HG03095 (cell line): ENCODE data around the gene FOCAD.
"Not testable (repeated sequence)": the region's sequence is repeated elsewhere in the genome, so short reads cannot be mapped to it uniquely, and the experiment has no call there.

Experiments used
- ATAC-seq: cut with Tn5 transposase; IDR thresholded peaks from one replicate; pipeline ENCODE4 v1.9.1; 2021; ENCODE audit warnings: moderate library complexity; ENCODE audit not compliant: unreplicated experiment

The FOCAD gene

GRCh38 chr9:20684035-20684874 lies at the start of gene FOCAD:
TSS of gene FOCAD (plus strand) at chr9:20684259. CDS start at chr9:20715354, 31,095 bp downstream.
- ATAC-seq, result peak; percentile 99

GRCh38 chr9:20634895-20635294 lies 49.2 kb upstream of the FOCAD start:
- ATAC-seq, result no peak

GRCh38 chr9:20636888-20637440 lies 47.1 kb upstream of the FOCAD start:
- ATAC-seq, result no peak

GRCh38 chr9:20640331-20641187 lies 43.5 kb upstream of the FOCAD start:
- peak; percentile 88 for ATAC-seq

GRCh38 chr9:20642045-20642444 lies 42.0 kb upstream of the FOCAD start:
- no peak for ATAC-seq

GRCh38 chr9:20643660-20644059 lies 40.4 kb upstream of the FOCAD start:
- ATAC-seq, result no peak

- ATAC-seq, result no peak
Observed at GRCh38 chr9:20646656-20647055, 37.4 kb upstream of the FOCAD start.

GRCh38 chr9:20649381-20649780 lies 34.7 kb upstream of the FOCAD start:
- ATAC-seq, result no peak

GRCh38 chr9:20650313-20650712 lies 33.7 kb upstream of the FOCAD start:
- no peak for ATAC-seq

- no peak for ATAC-seq
Observed at GRCh38 chr9:20650750-20651299, 33.2 kb upstream of the FOCAD start.

- no peak for ATAC-seq
Observed at GRCh38 chr9:20651939-20652338, 32.1 kb upstream of the FOCAD start.

GRCh38 chr9:20658246-20658667 lies 25.8 kb upstream of the FOCAD start:
- not testable (repeated sequence) for ATAC-seq

GRCh38 chr9:20658677-20659473 lies 25.2 kb upstream of the FOCAD start:
- no peak for ATAC-seq

- ATAC-seq, result no peak
Observed at GRCh38 chr9:20659474-20659967, 24.5 kb upstream of the FOCAD start.

GRCh38 chr9:20662156-20662555 lies 21.9 kb upstream of the FOCAD start:
- no peak for ATAC-seq

GRCh38 chr9:20663133-20663532 lies 20.9 kb upstream of the FOCAD start:
- ATAC-seq, result no peak

GRCh38 chr9:20664501-20664900 lies 19.6 kb upstream of the FOCAD start:
- no peak for ATAC-seq

GRCh38 chr9:20670395-20670794 lies 13.7 kb upstream of the FOCAD start:
- no peak for ATAC-seq

GRCh38 chr9:20671635-20672034 lies 12.4 kb upstream of the FOCAD start:
- no peak for ATAC-seq

GRCh38 chr9:20673537-20673936 lies 10.5 kb upstream of the FOCAD start:
- not testable (repeated sequence) for ATAC-seq
